SK-N-SH treated with all-trans-retinoic acid at 6 μM for 48 hours (cell line): ENCODE measurements around the gene NOTUM.
"Not testable (repeated sequence)": the region's sequence is repeated elsewhere in the genome, so short reads cannot be mapped to it uniquely, and the experiment has no call there.

ENCODE experiments used
- ATAC-seq: fragments of 200-7000 bp; cut with Tn5 transposase; 3 replicates; pipeline ENCODE4 v1.9.1; 2020; ENCODE audit warnings: mild to moderate bottlenecking, moderate library complexity
- BACH2 ChIP-seq: fragments of 250-450 bp; sonication (Bioruptor Pico); IDR thresholded peaks from 2 replicates; pipeline ENCODE4 v1.9.0; 2021; ENCODE audit warnings: mild to moderate bottlenecking, borderline replicate concordance
- CREB5 ChIP-seq: fragments of 250-450 bp; sonication (Bioruptor Pico); IDR thresholded peaks from 2 replicates; pipeline ENCODE4 v1.5.1; 2020; ENCODE audit warnings: low read depth, mild to moderate bottlenecking, moderate library complexity
- CSDC2 ChIP-seq: fragments of 250-450 bp; sonication (Bioruptor Pico); IDR thresholded peaks from 2 replicates; pipeline ENCODE4 v1.5.0; 2020; ENCODE audit warnings: mild to moderate bottlenecking, moderate library complexity
- CSRNP3 ChIP-seq: fragments of 250-450 bp; sonication (Bioruptor Pico); IDR thresholded peaks from 2 replicates; pipeline ENCODE4 v1.5.1; 2021; ENCODE audit warnings: mild to moderate bottlenecking, moderate library complexity
- ESRRG ChIP-seq: fragments of 250-450 bp; sonication (Bioruptor Pico); IDR thresholded peaks from 2 replicates; pipeline ENCODE4 v1.6.1; 2021; ENCODE audit warnings: mild to moderate bottlenecking
- GLIS3 ChIP-seq: fragments of 250-450 bp; sonication (Bioruptor Pico); IDR thresholded peaks from 2 replicates; pipeline ENCODE4 v1.5.0; 2020; ENCODE audit warnings: mild to moderate bottlenecking, moderate library complexity
- ISL1 ChIP-seq: fragments of 250-450 bp; sonication (Bioruptor Pico); IDR thresholded peaks from 2 replicates; pipeline ENCODE4 v2.1.2; 2022; ENCODE audit warnings: mild to moderate bottlenecking, moderate library complexity
- OSR1 ChIP-seq: fragments of 250-450 bp; sonication (Bioruptor Pico); IDR thresholded peaks from 2 replicates; pipeline ENCODE4 v1.8.0; 2022; ENCODE audit warnings: moderate library complexity, mild to moderate bottlenecking, inconsistent platforms
- POU6F1 ChIP-seq: fragments of 250-450 bp; sonication (Bioruptor Pico); IDR thresholded peaks from 2 replicates; pipeline ENCODE4 v1.8.0; 2021; ENCODE audit warnings: low read depth, mild to moderate bottlenecking, moderate library complexity, borderline replicate concordance
- PPARA ChIP-seq: fragments of 250-450 bp; sonication (Bioruptor Pico); IDR thresholded peaks from 2 replicates; pipeline ENCODE4 v1.5.0; 2020; ENCODE audit warnings: mild to moderate bottlenecking, borderline replicate concordance
- RARB ChIP-seq: fragments of 250-450 bp; sonication (Bioruptor Pico); IDR thresholded peaks from 2 replicates; pipeline ENCODE4 v1.8.0; 2021; ENCODE audit warnings: mild to moderate bottlenecking, moderate library complexity
- TCF4 ChIP-seq: fragments of 250-450 bp; sonication (Bioruptor Pico); IDR thresholded peaks from 2 replicates; pipeline ENCODE4 v1.8.0; 2021; ENCODE audit warnings: mild to moderate bottlenecking, moderate library complexity, borderline replicate concordance
- TOX ChIP-seq: fragments of 250-450 bp; sonication (Bioruptor Pico); IDR thresholded peaks from 2 replicates; pipeline ENCODE4 v1.8.0; 2021; ENCODE audit warnings: mild to moderate bottlenecking, moderate library complexity, borderline replicate concordance
- ZC3H10 ChIP-seq: fragments of 250-450 bp; sonication (Bioruptor Pico); IDR thresholded peaks from 2 replicates; pipeline ENCODE4 v1.5.1; 2021; ENCODE audit warnings: mild to moderate bottlenecking, moderate library complexity
- ZFP3 ChIP-seq: fragments of 250-450 bp; sonication (Bioruptor Pico); IDR thresholded peaks from 2 replicates; pipeline ENCODE4 v1.5.0; 2020; ENCODE audit warnings: mild to moderate bottlenecking, moderate library complexity
- ZFP30 ChIP-seq: fragments of 450-650 bp; formaldehyde crosslinking; IDR thresholded peaks from 2 replicates; pipeline ENCODE4 v1.5.0; 2022; ENCODE audit warnings: mild to moderate bottlenecking, moderate library complexity
- ZNF70 ChIP-seq: fragments of 450-650 bp; formaldehyde crosslinking; IDR thresholded peaks from 2 replicates; pipeline ENCODE4 v1.5.0; 2020; ENCODE audit warnings: mild to moderate bottlenecking, moderate library complexity
- ZNF8 ChIP-seq: fragments of 450-650 bp; formaldehyde crosslinking; IDR thresholded peaks from 2 replicates; pipeline ENCODE4 v1.5.0; 2020; ENCODE audit warnings: mild to moderate bottlenecking, moderate library complexity
- TF ChIP-seq, protein P1 (sequence below): fragments of 250-450 bp; sonication (Bioruptor Pico); IDR thresholded peaks from 2 replicates; pipeline ENCODE4 v1.8.0; 2020; ENCODE audit warnings: mild to moderate bottlenecking, moderate library complexity, borderline replicate concordance

Gene NOTUM

GRCh38 chr17:81983639-81984373 lies 22.8 kb upstream of the NOTUM start:
- no peak for TF ChIP-seq ZFP30 (CRISPR knock-in tag)
- no peak for TF ChIP-seq ZNF8 (CRISPR knock-in tag)
- TF ChIP-seq CREB5 (CRISPR knock-in tag) = no peak
- TF ChIP-seq ZFP3 = no peak
- no peak for TF ChIP-seq TOX (CRISPR knock-in tag)

GRCh38 chr17:81983011-81983638 lies 22.1 kb upstream of the NOTUM start:
- ATAC-seq = no peak
- TF ChIP-seq ZFP3 (no peak), ISL1 (CRISPR knock-in tag) (no peak), CREB5 (CRISPR knock-in tag) (no peak), ZC3H10 (CRISPR knock-in tag) (no peak), CSDC2 (CRISPR knock-in tag) (no peak), CSRNP3 (CRISPR knock-in tag) (no peak), ESRRG (CRISPR knock-in tag) (no peak), ZNF70 (CRISPR knock-in tag) (no peak), ZNF8 (CRISPR knock-in tag) (no peak)
- TF ChIP-seq, protein P1, sequence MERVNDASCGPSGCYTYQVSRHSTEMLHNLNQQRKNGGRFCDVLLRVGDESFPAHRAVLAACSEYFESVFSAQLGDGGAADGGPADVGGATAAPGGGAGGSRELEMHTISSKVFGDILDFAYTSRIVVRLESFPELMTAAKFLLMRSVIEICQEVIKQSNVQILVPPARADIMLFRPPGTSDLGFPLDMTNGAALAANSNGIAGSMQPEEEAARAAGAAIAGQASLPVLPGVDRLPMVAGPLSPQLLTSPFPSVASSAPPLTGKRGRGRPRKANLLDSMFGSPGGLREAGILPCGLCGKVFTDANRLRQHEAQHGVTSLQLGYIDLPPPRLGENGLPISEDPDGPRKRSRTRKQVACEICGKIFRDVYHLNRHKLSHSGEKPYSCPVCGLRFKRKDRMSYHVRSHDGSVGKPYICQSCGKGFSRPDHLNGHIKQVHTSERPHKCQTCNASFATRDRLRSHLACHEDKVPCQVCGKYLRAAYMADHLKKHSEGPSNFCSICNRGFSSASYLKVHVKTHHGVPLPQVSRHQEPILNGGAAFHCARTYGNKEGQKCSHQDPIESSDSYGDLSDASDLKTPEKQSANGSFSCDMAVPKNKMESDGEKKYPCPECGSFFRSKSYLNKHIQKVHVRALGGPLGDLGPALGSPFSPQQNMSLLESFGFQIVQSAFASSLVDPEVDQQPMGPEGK (CRISPR knock-in tag) = no peak

More at GRCh38 chr17:81983639-81984373, 22.8 kb upstream of the NOTUM start:
- ATAC-seq = no peak

DNA sequence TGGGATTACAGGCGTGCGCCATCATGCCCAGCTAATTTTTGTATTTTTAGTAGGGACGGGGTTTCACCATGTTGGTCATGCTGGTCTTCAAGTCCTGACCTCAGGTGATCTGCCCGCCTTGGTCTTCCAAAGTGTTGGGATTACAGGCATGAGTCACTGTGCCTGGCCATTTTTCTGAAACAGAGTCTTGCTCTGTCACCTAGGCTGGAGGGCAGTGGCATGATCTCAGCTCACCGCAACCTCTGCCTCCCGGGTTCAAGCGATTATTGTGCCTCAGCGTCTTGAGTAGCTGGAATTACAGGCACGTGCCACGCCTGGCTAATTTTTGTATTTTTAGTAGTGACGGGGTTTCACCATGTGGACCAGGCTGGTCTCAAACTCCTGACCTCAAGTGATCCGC lies 20.5 kb upstream of the NOTUM start:
- ATAC-seq = not testable (repeated sequence)

GRCh38 chr17:81980707-81981343 lies 19.8 kb upstream of the NOTUM start:
- TF ChIP-seq PPARA (CRISPR knock-in tag) = no peak
- no peak for TF ChIP-seq ZNF8 (CRISPR knock-in tag)
- TF ChIP-seq CSRNP3 (CRISPR knock-in tag) = no peak
- no peak for TF ChIP-seq TOX (CRISPR knock-in tag)
- no peak for TF ChIP-seq CREB5 (CRISPR knock-in tag)
- TF ChIP-seq RARB = no peak
- no peak for TF ChIP-seq GLIS3 (CRISPR knock-in tag)
- TF ChIP-seq ZFP30 (CRISPR knock-in tag) = no peak
- no peak for TF ChIP-seq ESRRG (CRISPR knock-in tag)
- no peak for TF ChIP-seq POU6F1 (CRISPR knock-in tag)
- no peak for TF ChIP-seq ZFP3
- TF ChIP-seq OSR1 (CRISPR knock-in tag) = no peak
- TF ChIP-seq TCF4 (CRISPR knock-in tag) = no peak
- TF ChIP-seq, protein P1 (CRISPR knock-in tag) = no peak
- TF ChIP-seq BACH2 (CRISPR knock-in tag) = no peak
- no peak for TF ChIP-seq ZNF70 (CRISPR knock-in tag)
- TF ChIP-seq, all 23 proteins: peak for 0
- ATAC-seq = no peak
